HepG2 (cell line): Measurements from ENCODE around the gene PSMB11. TPM values are rescaled to one million over a fixed set of nuclear protein-coding genes. Genes with fewer than 3 reads are reported as not detected.

Experiments
- CHD2 ChIP-seq: IDR thresholded peaks from 2 replicates; pipeline ENCODE4 v1.6.1; 2011; ENCODE audit warnings: low read depth, low read length, improper control_type of control experiment
- ESRRA ChIP-seq: sonication (generic); formaldehyde crosslinking; IDR thresholded peaks from 2 replicates; pipeline ENCODE4 v1.5.1; 2020; ENCODE audit warnings: mild to moderate bottlenecking, low read depth, missing genetic modification reagents
- ETV6 ChIP-seq: sonication (generic); formaldehyde crosslinking; conservative IDR thresholded peaks from 2 replicates; pipeline ENCODE4 v1.4.0; 2020; ENCODE audit warnings: missing genetic modification reagents
- FOXJ3 ChIP-seq: sonication (generic); formaldehyde crosslinking; IDR thresholded peaks from 2 replicates; pipeline ENCODE4 v1.4.0; 2020; ENCODE audit warnings: missing genetic modification reagents, mild to moderate bottlenecking, borderline replicate concordance
- FOXO1 ChIP-seq: sonication (generic); formaldehyde crosslinking; IDR thresholded peaks from 2 replicates; pipeline ENCODE4 v1.4.0; 2020; ENCODE audit warnings: missing genetic modification reagents
- GMEB1 ChIP-seq: sonication (generic); formaldehyde crosslinking; IDR thresholded peaks from 2 replicates; pipeline ENCODE4 v1.5.1; 2020; ENCODE audit warnings: missing genetic modification reagents, mild to moderate bottlenecking, borderline replicate concordance
- HNRNPLL ChIP-seq: fragments of 200-400 bp; formaldehyde crosslinking; IDR thresholded peaks from 2 replicates; pipeline ENCODE4 v1.6.1; 2017; ENCODE audit warnings: mild to moderate bottlenecking, low read depth, low read length; ENCODE audit not compliant: poor library complexity, severe bottlenecking
- KAT2B ChIP-seq: fragments of 150-350 bp; IDR thresholded peaks from 2 replicates; pipeline ENCODE4 v1.6.1; 2014; ENCODE audit warnings: low read depth, low read length, borderline replicate concordance
- KAT8 ChIP-seq: IDR thresholded peaks from 2 replicates; pipeline ENCODE4 v1.6.1; 2016; ENCODE audit warnings: missing genetic modification reagents, missing compliant biosample characterization
- KLF16 ChIP-seq, 2 experiments: sonication (generic) in 1 of 2; formaldehyde crosslinking in 1 of 2; IDR thresholded peaks; 2 replicates each; pipeline versions ENCODE4 v1.6.1 to v1.8.0; 2016 to 2023; ENCODE audit warnings: missing genetic modification reagents in 2 of 2, missing compliant biosample characterization in 1 of 2
- MED1 ChIP-seq: sonication (generic); formaldehyde crosslinking; IDR thresholded peaks from 2 replicates; pipeline ENCODE4 v1.4.0; 2020; ENCODE audit warnings: missing genetic modification reagents
- NR2F6 ChIP-seq, 2 experiments: IDR thresholded peaks; 2 replicates each; pipeline ENCODE4 v1.6.1; 2016; ENCODE audit warnings: antibody characterized with exemption in 1 of 2, mild to moderate bottlenecking in 1 of 2
- SAP130 ChIP-seq: IDR thresholded peaks from 2 replicates; pipeline ENCODE4 v1.6.1; 2016; ENCODE audit warnings: low read depth
- ZFP82 ChIP-seq: sonication (generic); formaldehyde crosslinking; IDR thresholded peaks from 2 replicates; pipeline ENCODE4 v1.5.1; 2020; ENCODE audit warnings: mild to moderate bottlenecking, missing genetic modification reagents, borderline replicate concordance
- ZKSCAN5 ChIP-seq: sonication (generic); formaldehyde crosslinking; IDR thresholded peaks from 2 replicates; pipeline ENCODE4 v1.5.1; 2020; ENCODE audit warnings: mild to moderate bottlenecking, missing genetic modification reagents
- ZNF256 ChIP-seq: sonication (generic); formaldehyde crosslinking; conservative IDR thresholded peaks from 2 replicates; pipeline ENCODE4 v1.4.0; 2020; ENCODE audit warnings: missing genetic modification reagents
- ZNF704 ChIP-seq: sonication (generic); formaldehyde crosslinking; IDR thresholded peaks from 2 replicates; pipeline ENCODE4 v1.8.1; 2023; ENCODE audit warnings: mild to moderate bottlenecking, inconsistent platforms, moderate library complexity, missing genetic modification reagents, borderline replicate concordance
- ZNF883 ChIP-seq: sonication (generic); formaldehyde crosslinking; IDR thresholded peaks from 2 replicates; pipeline ENCODE4 v1.5.1; 2020; ENCODE audit warnings: mild to moderate bottlenecking, missing genetic modification reagents; ENCODE audit errors: not compliant biosample characterization
- polyA plus RNA-seq, 8 experiments: library from polyadenylated mRNA; depleted of rRNA in 3 of 8; stranded (reverse) in 7 of 8; unstranded in 1 of 8; fragments of >200 nt; fragmentation: Illumina TruSeq in 4 of 8; extraction: Trizol in 4 of 8; gene quantifications; 2 replicates each; pipeline versions ENCODE4 v1.2.1 to v1.2.3, GENCODE V29; 2011 to 2016; ENCODE audit warnings: low read depth in 4 of 8, missing spikeins in 1 of 8, mixed read lengths in 1 of 8; ENCODE audit not compliant: insufficient read depth in 1 of 8
- total RNA-seq, 5 experiments: library from RNA; depleted of rRNA; stranded (reverse); fragments of >200 nt; fragmentation: Illumina TruSeq; extraction: Trizol; gene quantifications; 2 replicates each; pipeline ENCODE4 v1.2.3, GENCODE V29; 2016; ENCODE audit warnings: low read depth in 1 of 5
- TF ChIP-seq, protein P1 (sequence below): sonication (generic); formaldehyde crosslinking; IDR thresholded peaks from 2 replicates; pipeline ENCODE4 v1.5.1; 2020; ENCODE audit warnings: missing genetic modification reagents, mild to moderate bottlenecking, borderline replicate concordance
- TF ChIP-seq, protein P2 (sequence below): sonication (generic); formaldehyde crosslinking; IDR thresholded peaks from 2 replicates; pipeline ENCODE4 v1.4.0; 2020; ENCODE audit warnings: missing genetic modification reagents, borderline replicate concordance

PSMB11 gene
- total and polyA plus RNA-seq, 2 of the 13 experiments (the other 11 are each of a cell fraction or from before 2014, with no cell fraction given) = not detected

- TF ChIP-seq GMEB1 (CRISPR knock-in tag) (peak; percentile 43; the same call in 1 of the 2 replicates), KAT2B (peak; percentile 21; the same call in 1 of the 2 replicates), KLF16 (CRISPR knock-in tag; IDR thresholded peaks at IDR 0.05) (peak in 1 of 2 experiments; percentile 34; a peak in 2 of 4 replicates), ZNF704 (CRISPR knock-in tag) (no peak), CHD2 (no peak), ETV6 (peak; percentile 45; the same call in 1 of the 2 replicates), FOXJ3 (no peak), ZNF256 (no peak), MED1 (CRISPR knock-in tag) (peak; percentile 47; the same call in 1 of the 2 replicates), NR2F6 (IDR thresholded peaks at IDR 0.05) (no peak), NR2F6 (CRISPR knock-in tag; IDR thresholded peaks at IDR 0.05) (peak; percentile 16; the same call in 1 of the 2 replicates), ESRRA (CRISPR knock-in tag) (peak; percentile 47; the same call in 1 of the 2 replicates), ZFP82 (CRISPR knock-in tag) (peak; percentile 77), KAT8 (CRISPR knock-in tag) (peak; percentile 54; the same call in 1 of the 2 replicates), FOXO1 (peak; percentile 40), SAP130 (CRISPR knock-in tag) (peak; percentile 46; the same call in 1 of the 2 replicates), ZNF883 (CRISPR knock-in tag) (peak; percentile 76), ZKSCAN5 (CRISPR knock-in tag) (no peak), HNRNPLL (peak; percentile 66)
- TF ChIP-seq, protein P1, sequence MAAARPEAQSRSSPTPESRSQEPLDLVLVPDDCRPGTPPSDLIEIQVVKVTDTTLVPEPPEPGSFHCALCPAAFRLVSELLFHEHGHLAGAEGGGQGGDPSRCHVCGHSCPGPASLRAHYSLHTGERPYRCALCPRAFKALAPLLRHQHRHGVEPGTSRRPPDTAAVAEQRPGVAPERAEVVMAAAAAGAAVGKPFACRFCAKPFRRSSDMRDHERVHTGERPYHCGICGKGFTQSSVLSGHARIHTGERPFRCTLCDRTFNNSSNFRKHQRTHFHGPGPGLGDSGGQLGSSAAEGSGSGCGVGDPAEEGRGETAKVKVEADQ (CRISPR knock-in tag) = peak; percentile 75
- TF ChIP-seq, protein P2, sequence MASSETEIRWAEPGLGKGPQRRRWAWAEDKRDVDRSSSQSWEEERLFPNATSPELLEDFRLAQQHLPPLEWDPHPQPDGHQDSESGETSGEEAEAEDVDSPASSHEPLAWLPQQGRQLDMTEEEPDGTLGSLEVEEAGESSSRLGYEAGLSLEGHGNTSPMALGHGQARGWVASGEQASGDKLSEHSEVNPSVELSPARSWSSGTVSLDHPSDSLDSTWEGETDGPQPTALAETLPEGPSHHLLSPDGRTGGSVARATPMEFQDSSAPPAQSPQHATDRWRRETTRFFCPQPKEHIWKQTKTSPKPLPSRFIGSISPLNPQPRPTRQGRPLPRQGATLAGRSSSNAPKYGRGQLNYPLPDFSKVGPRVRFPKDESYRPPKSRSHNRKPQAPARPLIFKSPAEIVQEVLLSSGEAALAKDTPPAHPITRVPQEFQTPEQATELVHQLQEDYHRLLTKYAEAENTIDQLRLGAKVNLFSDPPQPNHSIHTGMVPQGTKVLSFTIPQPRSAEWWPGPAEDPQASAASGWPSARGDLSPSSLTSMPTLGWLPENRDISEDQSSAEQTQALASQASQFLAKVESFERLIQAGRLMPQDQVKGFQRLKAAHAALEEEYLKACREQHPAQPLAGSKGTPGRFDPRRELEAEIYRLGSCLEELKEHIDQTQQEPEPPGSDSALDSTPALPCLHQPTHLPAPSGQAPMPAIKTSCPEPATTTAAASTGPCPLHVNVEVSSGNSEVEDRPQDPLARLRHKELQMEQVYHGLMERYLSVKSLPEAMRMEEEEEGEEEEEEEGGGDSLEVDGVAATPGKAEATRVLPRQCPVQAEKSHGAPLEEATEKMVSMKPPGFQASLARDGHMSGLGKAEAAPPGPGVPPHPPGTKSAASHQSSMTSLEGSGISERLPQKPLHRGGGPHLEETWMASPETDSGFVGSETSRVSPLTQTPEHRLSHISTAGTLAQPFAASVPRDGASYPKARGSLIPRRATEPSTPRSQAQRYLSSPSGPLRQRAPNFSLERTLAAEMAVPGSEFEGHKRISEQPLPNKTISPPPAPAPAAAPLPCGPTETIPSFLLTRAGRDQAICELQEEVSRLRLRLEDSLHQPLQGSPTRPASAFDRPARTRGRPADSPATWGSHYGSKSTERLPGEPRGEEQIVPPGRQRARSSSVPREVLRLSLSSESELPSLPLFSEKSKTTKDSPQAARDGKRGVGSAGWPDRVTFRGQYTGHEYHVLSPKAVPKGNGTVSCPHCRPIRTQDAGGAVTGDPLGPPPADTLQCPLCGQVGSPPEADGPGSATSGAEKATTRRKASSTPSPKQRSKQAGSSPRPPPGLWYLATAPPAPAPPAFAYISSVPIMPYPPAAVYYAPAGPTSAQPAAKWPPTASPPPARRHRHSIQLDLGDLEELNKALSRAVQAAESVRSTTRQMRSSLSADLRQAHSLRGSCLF (CRISPR knock-in tag) = peak; percentile 67; the same call in 1 of the 2 replicates
These were observed 31.9 kb upstream of the PSMB11 start, which contains the start of gene C14orf93 (continued) for GRCh38 chr14:23009939-23010726.
